Measurements from ENCODE around the gene KRT76.

KRT76 gene

DNA sequence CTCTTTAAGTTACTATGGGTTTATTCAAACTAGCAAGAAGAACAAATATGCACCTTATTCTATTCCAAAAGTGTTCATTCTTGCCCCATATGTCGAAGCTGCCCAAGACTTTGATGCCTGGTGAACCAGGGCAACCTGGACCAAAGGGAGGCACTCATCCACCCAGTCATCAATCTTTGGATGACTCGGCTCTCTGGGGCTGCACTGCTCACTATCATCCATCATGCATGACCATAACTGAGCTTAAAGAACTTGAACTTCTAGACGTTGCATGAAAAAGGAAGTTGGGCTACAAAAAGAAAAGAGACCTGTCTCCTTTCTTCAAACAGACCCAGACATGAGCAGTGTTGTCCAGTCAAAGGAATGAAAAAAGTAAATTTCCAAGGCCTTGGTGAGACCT is 35.6 kb upstream of the KRT76 start:
- no peak for DNase-seq

DNA sequence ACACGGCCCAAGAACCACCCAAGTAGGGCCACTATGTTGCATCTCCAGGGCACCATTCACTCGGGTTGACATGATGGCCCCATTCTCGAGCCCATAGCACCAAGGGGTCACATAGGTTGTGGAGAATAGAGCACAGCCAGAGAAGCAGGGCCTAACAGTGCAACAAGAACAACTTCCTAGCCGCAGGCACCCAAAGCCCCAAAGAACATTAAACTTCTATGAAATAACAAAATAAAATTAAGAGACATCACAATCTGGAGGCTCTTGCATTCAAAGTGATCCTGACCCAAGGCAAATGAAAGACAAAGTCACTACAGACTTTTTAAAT is 34.9 kb upstream of the KRT76 start:
- no peak for DNase-seq

GRCh38 chr12:52811191-52812072 is 34.3 kb upstream of the KRT76 start:
- no peak for DNase-seq

DNA sequence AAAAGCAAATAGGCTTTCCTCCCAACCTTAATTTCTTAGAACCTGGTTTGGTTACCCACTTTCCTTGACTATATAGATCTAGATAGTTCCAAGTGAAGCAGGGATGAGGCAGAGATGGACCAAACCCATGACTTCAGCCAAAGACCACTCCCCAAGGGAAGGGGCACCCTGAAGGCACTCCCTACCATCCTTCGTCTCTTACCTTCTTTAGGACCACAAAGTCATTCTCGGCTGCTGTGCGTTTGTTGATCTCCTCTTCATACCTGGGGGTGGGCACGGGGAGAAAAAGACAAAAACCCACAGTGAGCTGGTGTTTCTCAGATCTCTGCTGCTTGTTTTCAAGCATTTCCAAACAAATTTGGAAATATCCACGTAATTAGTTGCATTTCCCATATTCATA is 33.4 kb upstream of the KRT76 start:
- no peak for DNase-seq

DNA sequence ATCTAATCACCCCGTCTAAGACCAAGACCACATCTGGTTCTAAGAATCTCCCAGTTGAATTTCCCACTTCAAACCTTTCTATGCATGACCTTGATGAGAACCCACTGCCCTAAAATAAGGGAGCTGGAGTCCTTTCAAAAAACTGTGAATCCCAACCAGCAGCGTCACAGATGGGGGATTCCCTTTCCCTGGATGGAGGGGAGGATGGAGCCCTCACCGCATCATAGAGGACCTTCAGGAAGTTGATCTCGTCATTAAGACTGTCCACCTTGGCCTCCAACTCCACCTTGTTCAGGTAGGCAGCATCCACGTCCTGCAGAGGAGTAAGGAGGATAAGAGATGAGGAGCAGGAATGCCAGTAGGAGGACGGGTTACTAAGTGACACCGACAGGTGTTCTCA is 32.0 kb upstream of the KRT76 start:
- DNase-seq: no peak

GRCh38 chr12:52808573-52809160 is 31.5 kb upstream of the KRT76 start:
- no peak for DNase-seq

DNA sequence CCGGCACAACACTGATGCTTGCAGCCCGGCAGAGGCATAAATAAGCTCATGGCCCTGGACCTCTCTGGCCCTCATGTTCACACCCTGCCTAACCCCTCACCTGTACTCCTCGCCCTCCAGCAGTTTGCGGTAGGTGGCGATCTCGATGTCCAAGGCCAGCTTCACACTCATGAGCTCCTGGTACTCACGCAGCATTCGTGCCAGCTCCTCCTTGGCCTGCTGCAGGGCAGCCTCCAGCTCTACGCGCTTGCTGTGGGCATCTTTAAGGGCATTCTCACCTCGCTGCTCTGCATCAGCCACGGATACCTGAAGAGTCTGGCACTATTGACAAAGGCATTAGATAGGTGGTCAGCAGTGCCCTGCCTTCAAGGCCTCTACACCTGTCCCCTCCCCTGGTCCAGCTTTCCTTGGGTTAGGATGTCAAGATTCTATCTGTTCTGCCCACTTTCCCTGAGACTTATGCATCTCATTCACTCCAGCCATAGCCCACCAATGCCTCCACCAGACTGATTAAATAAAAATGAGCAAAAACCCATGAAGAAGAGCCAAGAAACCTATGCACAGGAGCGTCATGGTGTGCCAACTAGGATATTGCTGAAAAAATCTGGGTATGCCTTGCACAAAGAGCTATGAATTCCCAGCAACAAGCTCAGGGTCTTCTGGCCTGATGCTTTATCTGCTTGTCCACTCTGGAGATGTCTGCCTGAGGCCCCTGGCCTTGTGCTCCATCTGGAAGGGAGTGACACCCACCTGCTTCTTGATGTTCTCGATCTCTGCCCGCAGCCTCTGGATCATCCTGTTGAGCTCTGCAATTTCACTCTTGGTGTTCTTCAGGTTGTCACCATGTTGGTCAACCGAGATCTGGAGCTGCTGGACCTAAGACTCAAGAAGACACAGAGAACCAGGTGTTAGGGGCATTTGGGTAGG is 30.7 kb upstream of the KRT76 start:
- DNase-seq: no peak

- no peak for DNase-seq
Measured at GRCh38 chr12:52806821-52807543, 29.8 kb upstream of the KRT76 start.

DNA sequence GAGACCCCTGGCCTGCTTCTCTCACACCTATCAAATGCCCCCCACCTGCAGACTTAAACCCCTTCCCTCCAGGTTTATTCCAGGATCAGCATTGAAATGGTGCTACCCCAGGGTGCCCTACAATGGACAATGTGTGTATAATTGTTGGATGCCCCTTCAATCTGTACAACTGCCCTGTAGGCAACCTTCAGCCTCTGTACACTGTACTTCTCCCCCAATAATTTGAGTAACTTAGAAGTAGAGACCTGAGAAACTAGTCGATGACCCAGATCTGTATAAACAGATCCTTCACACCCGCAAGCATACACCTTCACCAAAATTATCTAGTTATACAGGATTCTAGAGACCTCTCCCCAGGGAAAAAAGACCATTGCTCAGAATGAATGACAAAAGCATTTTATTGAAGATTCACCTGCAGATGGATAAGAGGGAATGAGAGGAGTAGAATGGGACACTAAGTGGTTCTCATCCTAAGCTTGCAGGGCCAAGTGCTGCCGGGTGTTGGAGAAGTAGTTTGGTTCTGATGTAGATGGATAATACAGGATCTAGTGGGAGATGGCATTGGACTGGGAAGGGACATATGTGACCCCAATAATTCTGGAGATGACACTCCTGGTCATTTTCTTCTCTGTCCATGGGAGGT is 29.1 kb upstream of the KRT76 start:
- DNase-seq: no peak

DNA sequence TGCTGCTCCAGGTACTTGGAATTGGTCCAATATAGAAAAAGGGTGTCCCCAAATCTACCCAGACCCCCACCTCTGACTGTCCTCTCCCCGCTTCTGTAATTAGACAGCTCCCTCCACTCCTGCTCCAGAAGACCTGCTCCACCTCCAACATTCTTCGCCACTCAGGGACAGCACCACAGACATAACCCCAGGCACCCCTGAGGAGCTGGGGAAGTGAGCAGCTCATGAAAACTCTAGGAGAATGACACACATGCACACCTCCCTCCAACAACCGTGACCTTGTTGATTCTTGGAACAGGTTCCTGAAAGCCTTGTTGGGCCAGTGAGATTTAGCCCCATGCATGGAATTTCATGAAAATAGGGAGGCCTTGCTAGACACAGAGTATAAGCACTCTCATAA is 28.6 kb upstream of the KRT76 start:
- no peak for DNase-seq

- DNase-seq: no peak
Measured at GRCh38 chr12:52805000-52805399, 27.9 kb upstream of the KRT76 start.

DNA sequence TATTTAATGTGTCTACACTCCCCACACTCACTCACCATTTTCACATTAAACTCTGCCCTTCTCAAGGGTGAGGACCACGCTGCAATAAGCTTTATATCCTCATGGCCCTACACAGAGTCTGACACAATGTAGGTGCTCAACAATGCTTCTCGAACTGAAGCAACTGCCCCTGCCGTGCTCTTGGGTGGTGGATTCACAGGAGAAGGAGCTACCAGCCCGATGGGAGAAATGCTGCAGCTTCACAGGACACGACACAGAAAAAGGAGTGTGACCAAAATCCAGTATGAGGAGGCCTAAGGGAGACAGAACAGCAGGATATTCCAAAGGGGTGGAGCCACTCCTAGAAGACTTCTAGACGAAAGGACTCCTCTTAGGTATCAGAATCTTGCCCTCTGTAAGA is 25.3 kb upstream of the KRT76 start:
- DNase-seq: no peak

GRCh38 chr12:52801773-52802172 is 24.6 kb upstream of the KRT76 start:
- no peak for DNase-seq

- DNase-seq: no peak
Measured at GRCh38 chr12:52800259-52800917, 23.2 kb upstream of the KRT76 start.

DNA sequence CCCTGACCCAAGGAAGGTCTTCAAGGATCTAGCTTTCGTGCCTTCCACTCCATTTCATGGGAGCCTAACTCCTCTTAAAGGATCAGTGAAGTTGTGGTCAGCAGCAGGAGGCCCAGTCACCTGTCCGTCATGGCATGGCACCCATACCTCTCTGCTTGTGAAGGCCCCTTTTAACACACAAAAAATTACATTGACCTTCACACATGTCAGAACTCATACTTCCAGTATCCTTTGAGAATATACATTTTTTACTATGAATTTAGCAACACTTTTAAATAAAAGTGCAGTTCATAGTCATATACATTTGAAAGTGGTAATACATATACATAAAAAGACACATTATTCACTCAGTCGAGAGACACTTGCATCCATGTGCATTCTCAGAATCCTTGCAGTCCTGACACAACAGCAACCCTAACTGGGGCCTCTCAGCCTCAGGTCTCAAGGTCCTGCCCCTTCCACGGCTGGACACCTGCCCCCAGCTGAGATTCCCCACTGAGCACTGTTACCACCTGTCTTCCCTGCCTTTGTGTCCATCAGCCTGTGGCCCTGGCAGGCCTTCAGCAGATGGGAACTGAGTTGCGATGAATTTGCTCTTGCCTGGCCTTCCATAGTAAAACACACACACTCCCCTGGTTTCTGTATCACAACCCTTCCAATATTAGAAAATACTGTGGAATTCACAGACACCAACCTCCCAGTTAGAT is 22.5 kb upstream of the KRT76 start:
- no peak for DNase-seq

- no peak for DNase-seq
Measured at GRCh38 chr12:52798671-52799504, 21.7 kb upstream of the KRT76 start.

- DNase-seq: no peak
Measured at GRCh38 chr12:52798003-52798670, 21.0 kb upstream of the KRT76 start.

- no peak for DNase-seq
Measured at GRCh38 chr12:52797529-52797894, 20.4 kb upstream of the KRT76 start.

DNA sequence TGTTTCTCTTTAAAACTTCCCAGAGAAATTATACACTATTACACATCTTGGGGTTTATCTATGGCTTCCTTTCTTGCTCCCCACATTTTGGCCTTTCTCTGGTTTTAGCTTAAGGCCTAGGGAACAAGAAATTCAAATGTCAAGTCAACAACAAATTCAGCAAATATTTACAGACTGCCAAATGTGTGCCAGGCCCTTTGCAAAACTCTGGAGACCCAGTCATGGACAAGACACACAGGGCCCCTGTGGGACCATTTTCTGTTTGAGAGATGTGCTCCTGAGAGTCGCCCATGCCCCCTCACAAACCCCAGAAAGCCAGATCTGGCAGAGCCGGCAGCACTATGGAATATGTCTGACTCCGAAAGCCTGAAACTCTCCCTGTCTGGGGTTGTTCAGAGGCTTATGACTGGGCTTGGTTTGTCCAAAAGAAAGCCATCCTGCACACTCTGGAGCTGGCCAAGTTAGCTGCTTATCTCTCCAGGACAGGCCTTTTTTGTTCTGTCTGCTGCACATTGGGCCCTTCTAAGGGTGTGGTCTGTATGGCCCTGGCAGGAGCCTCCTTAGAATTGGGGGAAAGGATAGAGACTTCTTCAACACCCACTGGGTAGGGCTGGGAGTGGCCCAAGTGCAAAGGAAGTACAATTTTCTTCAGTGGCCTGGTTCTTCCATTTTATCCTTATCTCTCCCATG is 19.8 kb upstream of the KRT76 start:
- no peak for DNase-seq

All from stimulated activated CD4-positive, alpha-beta T cell treated with anti-CD3 and anti-CD28 coated beads, Interleukin-2, amount 100 ng/mL, for 48 hours (primary cell).